CD8-positive, alpha-beta memory T cell (primary cell): ENCODE data around the gene SVOP. TPM values are rescaled to one million over a fixed set of nuclear protein-coding genes. Genes with fewer than 3 reads are reported as not detected.

ENCODE experiments used
- CTCF ChIA-PET: fragments of 350-600 bp; sonication (Branson Sonifier 250); formaldehyde crosslinking; loops from one replicate; lab custom pipeline; 2021; ENCODE audit warnings: antibody characterized with exemption; lab: Charles Lee
- POLR2A ChIA-PET: fragments of 350-600 bp; sonication (Branson Sonifier 250); formaldehyde crosslinking; loops from one replicate; lab custom pipeline; 2021; ENCODE audit warnings: antibody characterized with exemption; lab: Charles Lee
- DNase-seq, 5 donors: peaks; one replicate each; pipeline versions ENCODE4 v3.0.0 to v3.0.0-alpha.2; 2020 to 2022; ENCODE audit warnings: mixed read lengths in 1 of 5
- H3K27ac ChIP-seq: one replicate; pipeline ENCODE4 v1.7.0; 2013; ENCODE audit warnings: low read depth, mild to moderate bottlenecking, low read length, moderate library complexity
- H3K27me3 ChIP-seq: 2 replicates; pipeline ENCODE4 v1.7.0; 2013; ENCODE audit warnings: low read length, mild to moderate bottlenecking; ENCODE audit not compliant: insufficient read depth, poor library complexity, severe bottlenecking
- H3K36me3 ChIP-seq: 2 replicates; pipeline ENCODE4 v1.7.0; 2013; ENCODE audit warnings: mild to moderate bottlenecking, low read length, moderate library complexity; ENCODE audit not compliant: insufficient read depth
- H3K4me1 ChIP-seq: 2 replicates; pipeline ENCODE4 v1.7.0; 2013; ENCODE audit warnings: mild to moderate bottlenecking, low read length, moderate library complexity; ENCODE audit not compliant: insufficient read depth
- H3K4me3 ChIP-seq: 2 replicates; pipeline ENCODE4 v1.7.0; 2013; ENCODE audit warnings: mild to moderate bottlenecking, low read length
- H3K9me3 ChIP-seq: 2 replicates; pipeline ENCODE4 v1.7.0; 2013; ENCODE audit warnings: mild to moderate bottlenecking, low read length
- H3K27ac Mint-ChIP-seq, 8 donors: one replicate each; pipeline ENCODE4 v1.8.0; 2020 to 2021; ENCODE audit warnings: mixed read lengths in 8 of 8, mild to moderate bottlenecking in 6 of 8, inconsistent platforms in 3 of 8, moderate library complexity in 3 of 8
- H3K27me3 Mint-ChIP-seq, 2 donors: one replicate each; pipeline ENCODE4 v1.8.0; 2020 to 2021; ENCODE audit warnings: mixed read lengths in 2 of 2, mild to moderate bottlenecking in 1 of 2, moderate library complexity in 1 of 2
- H3K36me3 Mint-ChIP-seq, 3 donors: one replicate each; pipeline ENCODE4 v1.8.0; 2020 to 2021; ENCODE audit warnings: mixed read lengths in 3 of 3, inconsistent platforms in 1 of 3, mild to moderate bottlenecking in 1 of 3
- H3K4me1 Mint-ChIP-seq, 3 donors: one replicate each; pipeline ENCODE4 v1.8.0; 2020 to 2021; ENCODE audit warnings: mixed read lengths in 3 of 3, inconsistent platforms in 1 of 3, mild to moderate bottlenecking in 1 of 3
- H3K4me3 Mint-ChIP-seq, 7 donors: one replicate each; pipeline ENCODE4 v1.8.0; 2020 to 2021; ENCODE audit warnings: mixed read lengths in 7 of 7, mild to moderate bottlenecking in 6 of 7, moderate library complexity in 4 of 7, inconsistent platforms in 2 of 7
- H3K9me3 Mint-ChIP-seq, 5 donors: one replicate each; pipeline ENCODE4 v1.8.0; 2020 to 2022; ENCODE audit warnings: mixed read lengths in 5 of 5, mild to moderate bottlenecking in 3 of 5, moderate library complexity in 2 of 5, inconsistent platforms in 1 of 5
- polyA plus RNA-seq: library from polyadenylated mRNA; unstranded; fragments of 300-500 nt; fragmentation: Illumina TruSeq; gene quantifications from one replicate; pipeline ENCODE4 v1.2.3, GENCODE V29; 2021
- total RNA-seq, 2 experiments: library from RNA; stranded (reverse); gene quantifications; one replicate each; pipeline ENCODE4 v1.2.3, GENCODE V29; 2021

The SVOP gene
- not detected for total RNA-seq
- not detected for polyA plus RNA-seq

GRCh38 chr12:109020796-109021380 is at the start of gene SVOP:
Gene SVOP (minus strand): TSS chr12:109021068. CDS start chr12:109020868, 200 bp downstream.
- H3K9me3 ChIP-seq = no peaks in the 10 kb centered on the region
- no peaks in the 10 kb centered on the region for H3K36me3 ChIP-seq
- CTCF ChIA-PET = no interaction called here
- H3K9me3 Mint-ChIP-seq = peaks cover 0 to 5% (median 0%) of the 10 kb centered on the region in 5 donors
- peaks cover 0 to 12% (median 2%) of the 10 kb centered on the region in 3 donors for H3K4me1 Mint-ChIP-seq
- H3K36me3 Mint-ChIP-seq = peaks cover 0 to 2% (median 0%) of the 10 kb centered on the region in 3 donors
- H3K4me1 ChIP-seq = peaks cover 3% of the 10 kb centered on the region
- POLR2A ChIA-PET = no interaction called here
- peak in 1 of 5 donors; percentile 1 for DNase-seq
- H3K4me3 ChIP-seq = no peak within 1 kb of the TSS
- peak within 1 kb of the TSS in 1 of 7 donors; percentile 6 for H3K4me3 Mint-ChIP-seq
- no peak within 1 kb of the TSS for H3K27ac ChIP-seq
- H3K27me3 ChIP-seq = peaks cover 6% of the 10 kb centered on the region
- peaks cover 16 to 54% of the 10 kb centered on the region in 2 donors for H3K27me3 Mint-ChIP-seq
- peak within 1 kb of the TSS in 2 of 8 donors; percentile 3 to 21 for H3K27ac Mint-ChIP-seq

GRCh38 chr12:109069307-109070271 is 48.7 kb upstream of the SVOP start:
- Mint-ChIP-seq H3K4me3 (peak overlapping the region in 1 of 7 donors; percentile 34), H3K27me3 (no peaks in the 10 kb centered on the region), H3K9me3 (no peaks in the 10 kb centered on the region), H3K36me3 (peaks cover 13 to 73% (median 32%) of the 10 kb centered on the region in 3 donors), H3K27ac (peak overlapping the region in 3 of 8 donors; percentile 70 to 80 (median 77)), H3K4me1 (no peaks in the 10 kb centered on the region)
- Histone ChIP-seq H3K4me3 (no peak overlapping the region), H3K27ac (no peak overlapping the region), H3K27me3 (no peaks in the 10 kb centered on the region), H3K36me3 (peaks cover 17% of the 10 kb centered on the region), H3K4me1 (no peaks in the 10 kb centered on the region), H3K9me3 (no peaks in the 10 kb centered on the region)
- ChIA-PET POLR2A (no interaction called here), CTCF (interaction anchor here (0.9 to 1.6 kb wide), 3 partner anchors 8 to 42 kb away, joined by 3 to 4 read pairs (median 3); partner anchors contain the start of gene ALKBH2)
- DNase-seq = no peak

GRCh38 chr12:109065853-109066193 is 45.0 kb upstream of the SVOP start:
- Histone ChIP-seq H3K27ac (no peak overlapping the region), H3K4me1 (no peaks in the 10 kb centered on the region), H3K9me3 (no peaks in the 10 kb centered on the region), H3K4me3 (no peak overlapping the region), H3K27me3 (no peaks in the 10 kb centered on the region), H3K36me3 (peaks cover 10% of the 10 kb centered on the region)
- peaks cover 3 to 6% (median 4%) of the 10 kb centered on the region in 3 donors for H3K4me1 Mint-ChIP-seq
- ChIA-PET CTCF (interaction anchor here (1.5 kb wide), 1 partner anchor 12 kb away, joined by 3 read pairs; no protein-coding TSS in a partner anchor), POLR2A (no interaction called here)
- no peak for DNase-seq
- H3K27ac Mint-ChIP-seq = peak overlapping the region in 2 of 8 donors; percentile 30 to 38
- H3K36me3 Mint-ChIP-seq = peaks cover under 1 to 44% (median 20%) of the 10 kb centered on the region in 3 donors
- no peak overlapping the region for H3K4me3 Mint-ChIP-seq
- no peaks in the 10 kb centered on the region for H3K9me3 Mint-ChIP-seq
- no peaks in the 10 kb centered on the region for H3K27me3 Mint-ChIP-seq

- Mint-ChIP-seq H3K4me3 (no peak overlapping the region), H3K9me3 (no peaks in the 10 kb centered on the region), H3K4me1 (peaks cover 3 to 6% (median 4%) of the 10 kb centered on the region in 3 donors), H3K27me3 (no peaks in the 10 kb centered on the region), H3K36me3 (peaks cover 0 to 42% (median 18%) of the 10 kb centered on the region in 3 donors), H3K27ac (peak overlapping the region in 3 of 8 donors; percentile 17 to 87 (median 30))
- H3K36me3 ChIP-seq = peaks cover 10% of the 10 kb centered on the region
- H3K4me3 ChIP-seq = no peak overlapping the region
- H3K27me3 ChIP-seq = no peaks in the 10 kb centered on the region
- H3K9me3 ChIP-seq = no peaks in the 10 kb centered on the region
- no peak overlapping the region for H3K27ac ChIP-seq
- H3K4me1 ChIP-seq = no peaks in the 10 kb centered on the region
- DNase-seq = no peak
- ChIA-PET POLR2A (no interaction called here), CTCF (interaction anchor here (1.5 kb wide), 1 partner anchor 11 kb away, joined by 3 read pairs; no protein-coding TSS in a partner anchor)
Observed at GRCh38 chr12:109065154-109065852, 44.4 kb upstream of the SVOP start.

GRCh38 chr12:109064143-109064542 is 43.3 kb upstream of the SVOP start:
- H3K9me3 Mint-ChIP-seq = no peaks in the 10 kb centered on the region
- Histone ChIP-seq H3K9me3 (no peaks in the 10 kb centered on the region), H3K4me3 (no peak overlapping the region), H3K27ac (no peak overlapping the region), H3K27me3 (no peaks in the 10 kb centered on the region), H3K36me3 (peaks cover 10% of the 10 kb centered on the region), H3K4me1 (no peaks in the 10 kb centered on the region)
- ChIA-PET POLR2A (no interaction called here), CTCF (no interaction called here)
- H3K4me1 Mint-ChIP-seq = peaks cover 3 to 6% (median 4%) of the 10 kb centered on the region in 3 donors
- H3K4me3 Mint-ChIP-seq = peak overlapping the region in 1 of 7 donors; percentile 30
- DNase-seq = no peak
- H3K27me3 Mint-ChIP-seq = no peaks in the 10 kb centered on the region
- no peak overlapping the region for H3K27ac Mint-ChIP-seq
- H3K36me3 Mint-ChIP-seq = peaks cover 0 to 37% (median 14%) of the 10 kb centered on the region in 3 donors

- no peak overlapping the region for H3K4me3 ChIP-seq
- Mint-ChIP-seq H3K4me3 (no peak overlapping the region), H3K9me3 (no peaks in the 10 kb centered on the region), H3K36me3 (peaks cover 0 to 31% (median 13%) of the 10 kb centered on the region in 3 donors), H3K4me1 (peaks cover 10 to 11% (median 10%) of the 10 kb centered on the region in 3 donors), H3K27ac (no peak overlapping the region), H3K27me3 (no peaks in the 10 kb centered on the region)
- POLR2A ChIA-PET = no interaction called here
- peaks cover 11% of the 10 kb centered on the region for H3K4me1 ChIP-seq
- H3K27me3 ChIP-seq = no peaks in the 10 kb centered on the region
- H3K27ac ChIP-seq = no peak overlapping the region
- H3K9me3 ChIP-seq = no peaks in the 10 kb centered on the region
- DNase-seq = no peak
- CTCF ChIA-PET = no interaction called here
- H3K36me3 ChIP-seq = peaks cover 6% of the 10 kb centered on the region
Observed at GRCh38 chr12:109058773-109059172, 37.9 kb upstream of the SVOP start.

GRCh38 chr12:109057376-109057775 is 36.5 kb upstream of the SVOP start:
- H3K36me3 Mint-ChIP-seq = peaks cover 0 to 35% (median 10%) of the 10 kb centered on the region in 3 donors
- H3K9me3 ChIP-seq = no peaks in the 10 kb centered on the region
- H3K27me3 Mint-ChIP-seq = peaks cover 0 to 4% of the 10 kb centered on the region in 2 donors
- no peak for DNase-seq
- peaks cover 11% of the 10 kb centered on the region for H3K4me1 ChIP-seq
- ChIA-PET POLR2A (no interaction called here), CTCF (no interaction called here)
- no peak overlapping the region for H3K4me3 ChIP-seq
- peaks cover 10 to 15% (median 13%) of the 10 kb centered on the region in 3 donors for H3K4me1 Mint-ChIP-seq
- H3K27ac ChIP-seq = no peak overlapping the region
- H3K27me3 ChIP-seq = no peaks in the 10 kb centered on the region
- peak overlapping the region in 1 of 8 donors; percentile 52 for H3K27ac Mint-ChIP-seq
- peaks cover 6% of the 10 kb centered on the region for H3K36me3 ChIP-seq
- H3K4me3 Mint-ChIP-seq = no peak overlapping the region
- no peaks in the 10 kb centered on the region for H3K9me3 Mint-ChIP-seq
